Inflammatory macrophage treated with lipopolysaccharide for 1 hour (primary cell): ENCODE data around the gene ATP2A3.
A peak's percentile ranks its signal among the peaks of the same experiment; 100 is the strongest.

ENCODE experiments used
- DNase-seq, 2 donors: peaks; one replicate each; pipeline ENCODE4 v3.0.0-alpha.2; 2020 to 2022

Gene ATP2A3

GRCh38 chr17:3990386-3991127, 26.3 kb upstream of the ATP2A3 start:
- DNase-seq, result no peak

DNA sequence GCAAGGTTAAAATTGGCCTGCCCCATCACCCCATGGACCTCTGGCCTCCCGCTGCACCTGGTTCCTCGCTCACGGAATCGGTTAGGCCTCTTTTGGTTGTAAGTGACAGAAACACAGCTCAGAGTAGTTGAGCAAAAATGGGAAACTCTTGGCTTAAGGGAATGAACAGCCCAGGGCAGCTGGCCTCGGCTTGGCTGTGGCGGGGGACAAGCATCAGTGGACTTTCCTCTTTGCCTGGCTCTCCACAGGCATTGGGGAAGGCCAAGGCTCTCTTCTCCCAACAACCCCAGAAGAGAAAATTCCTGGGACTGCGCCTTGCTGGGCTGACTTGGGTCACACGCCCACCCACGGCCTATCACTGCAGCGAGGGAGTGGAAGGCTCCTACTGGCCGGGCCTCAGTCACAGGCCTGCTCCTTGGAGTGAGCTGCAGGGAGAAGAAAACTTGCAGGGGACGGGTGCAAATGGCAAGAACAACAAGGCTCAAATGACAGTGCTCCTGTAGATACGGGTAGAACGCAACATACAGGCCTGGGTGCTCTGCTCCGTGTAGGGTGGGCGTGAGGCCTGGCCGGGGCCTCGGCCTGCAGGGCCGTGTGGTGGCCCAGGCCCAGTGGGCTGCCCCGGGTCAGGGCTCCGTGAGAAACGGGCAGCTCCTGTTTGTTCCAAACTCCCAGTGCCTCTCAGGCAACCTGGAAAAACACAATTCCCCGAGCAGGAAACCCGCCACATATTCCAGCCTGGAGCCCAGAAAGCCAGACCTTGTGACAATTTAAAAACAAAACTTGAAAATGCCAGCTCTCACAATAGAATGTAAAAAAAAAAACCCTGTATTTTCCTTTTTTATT, 25.0 kb upstream of the ATP2A3 start:
- no peak for DNase-seq

- DNase-seq, result no peak
These were observed 24.2 kb upstream of the ATP2A3 start for GRCh38 chr17:3988297-3989040.

DNA sequence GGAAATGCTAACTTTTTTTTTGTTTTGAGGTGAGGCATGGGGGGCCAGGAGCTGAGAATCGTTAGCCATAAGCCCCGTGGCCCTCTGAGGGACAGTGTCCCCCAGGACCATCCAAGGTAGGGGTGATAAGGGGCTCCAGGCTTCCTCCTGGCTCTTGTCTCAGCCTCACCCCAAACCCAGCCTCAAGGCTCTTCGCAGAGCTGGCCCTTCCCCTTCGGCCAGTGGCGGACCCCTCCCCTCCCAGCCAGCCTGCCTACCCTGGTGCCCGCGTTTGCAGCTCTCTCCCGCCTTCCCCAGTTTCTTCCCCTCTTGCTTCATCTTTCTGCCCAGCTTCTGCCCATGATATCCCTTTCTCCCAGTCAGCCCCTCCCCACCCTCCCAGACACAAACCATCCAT, 22.7 kb upstream of the ATP2A3 start:
- no peak for DNase-seq

GRCh38 chr17:3986270-3986938, 22.2 kb upstream of the ATP2A3 start:
- no peak for DNase-seq

GRCh38 chr17:3985846-3986245, 21.6 kb upstream of the ATP2A3 start:
- no peak for DNase-seq

DNA sequence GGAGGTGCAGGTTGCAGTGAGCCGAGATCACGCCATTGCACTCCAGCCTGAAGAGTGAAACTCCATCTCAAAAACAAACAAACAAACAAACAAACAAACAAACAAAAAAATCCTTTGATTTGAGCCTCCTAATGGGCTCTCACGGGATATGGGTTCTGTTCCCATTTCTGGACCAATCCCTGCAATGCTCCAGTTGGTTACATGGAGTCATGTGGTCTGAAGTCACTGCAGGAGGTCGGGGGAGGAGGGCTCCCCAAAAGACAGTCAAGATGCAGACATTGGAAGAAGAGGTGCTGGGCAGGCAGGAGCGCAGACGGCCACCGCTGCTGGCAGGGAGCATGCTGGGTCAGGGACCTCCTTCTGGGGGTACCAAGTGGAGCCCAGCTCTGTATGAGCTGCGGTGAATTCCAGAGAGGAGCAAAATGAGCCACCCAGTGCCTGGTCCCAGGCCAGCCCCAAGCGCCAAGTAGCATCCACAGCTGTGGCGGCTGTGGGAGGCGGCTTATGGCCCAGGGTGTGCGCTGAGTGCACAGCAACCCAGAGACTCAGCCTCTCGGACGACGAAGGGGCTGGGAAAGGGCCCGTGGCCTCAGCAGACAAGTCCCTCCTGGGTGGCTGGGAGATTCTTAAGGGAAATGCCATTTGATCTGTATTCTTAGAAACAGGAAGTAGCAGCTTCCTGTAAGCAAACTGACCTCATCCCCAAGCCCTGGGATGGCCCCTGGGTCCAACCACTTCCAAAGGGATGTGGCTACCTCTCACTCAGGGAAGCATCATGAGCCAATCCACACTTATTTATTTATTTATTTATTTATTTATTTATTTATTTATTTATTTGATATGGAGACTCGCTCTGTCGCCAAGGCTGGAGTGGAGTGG, 19.6 kb upstream of the ATP2A3 start:
- peak; percentile 88 to 93 for DNase-seq

DNA sequence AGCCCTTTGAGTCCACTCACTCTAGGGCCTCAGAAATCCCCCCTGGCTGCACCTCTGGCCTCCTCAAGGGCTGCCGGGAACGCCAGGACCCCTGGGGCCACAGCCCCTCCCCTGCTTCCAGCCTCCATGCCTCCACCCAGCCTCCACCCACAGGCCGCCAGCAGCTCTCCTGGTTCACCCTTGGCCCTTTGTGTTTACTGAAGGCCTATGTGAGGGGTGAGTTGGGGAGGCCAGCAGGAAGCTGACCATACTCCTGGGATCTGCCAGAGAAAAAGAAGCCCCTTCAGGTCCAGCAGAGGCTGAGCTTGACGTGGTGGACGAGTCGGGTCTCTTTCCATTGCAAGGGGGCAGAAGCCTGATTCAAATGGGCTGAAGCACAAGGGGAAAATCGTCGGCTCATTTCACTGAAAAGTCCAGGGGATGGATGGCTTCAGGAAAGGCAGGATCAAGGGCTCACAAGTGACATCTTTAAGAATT, 18.3 kb upstream of the ATP2A3 start:
- no peak for DNase-seq

GRCh38 chr17:3982113-3982512, 17.9 kb upstream of the ATP2A3 start:
- no peak for DNase-seq

DNA sequence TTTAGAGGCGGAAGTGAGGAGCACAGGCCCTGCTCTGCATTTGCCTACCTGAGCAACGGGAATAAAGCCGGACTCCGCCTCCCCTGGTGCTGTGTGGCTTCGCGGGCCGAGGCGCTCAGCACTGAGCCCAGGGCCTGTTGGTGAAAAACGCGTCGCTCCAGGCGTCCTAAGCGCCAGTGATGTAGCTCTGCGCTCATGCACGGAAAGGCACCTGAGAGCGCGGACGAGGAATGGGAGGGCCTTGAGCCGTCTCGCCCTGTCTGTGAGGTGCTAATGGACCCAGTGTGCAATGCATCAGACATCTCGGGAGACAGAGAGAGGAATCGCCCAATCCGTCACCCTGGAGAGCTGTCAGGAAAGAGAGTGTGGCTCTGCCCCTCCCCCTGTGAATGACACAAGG, 17.2 kb upstream of the ATP2A3 start:
- DNase-seq, result no peak

DNA sequence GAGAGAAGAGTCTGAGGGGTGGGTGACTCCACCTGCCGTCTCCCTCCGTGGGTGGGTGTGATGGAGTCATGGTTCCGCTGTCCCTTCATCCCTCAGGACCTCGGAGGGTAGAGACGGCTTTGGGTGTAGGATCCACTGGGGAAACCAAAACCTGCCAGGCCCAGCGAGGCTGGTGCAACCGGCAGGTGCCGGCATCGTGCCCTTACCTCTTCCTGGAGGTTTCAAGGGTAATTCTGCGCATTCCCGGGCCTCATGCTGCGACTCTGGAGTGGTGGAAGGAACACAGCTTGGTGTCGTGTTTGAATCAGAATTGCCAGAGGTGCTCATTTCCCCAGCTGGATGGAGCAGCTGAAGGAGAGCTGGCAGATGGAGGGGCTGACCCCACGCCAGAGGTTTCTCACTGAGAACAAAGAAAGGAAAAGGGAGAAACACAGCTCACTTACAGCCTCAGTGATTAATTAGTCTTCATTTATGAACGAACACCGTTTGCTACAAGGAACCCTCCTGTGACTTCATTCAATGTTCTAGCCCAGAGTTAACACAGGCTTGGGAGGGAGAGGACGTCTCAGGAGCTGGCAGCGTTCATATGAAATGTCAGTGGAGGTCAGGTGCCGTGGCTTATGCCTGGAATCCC, 16.3 kb upstream of the ATP2A3 start:
- DNase-seq, result no peak

- DNase-seq, result peak in 1 of 2 donors; percentile 25
These were observed 15.0 kb upstream of the ATP2A3 start for GRCh38 chr17:3979290-3979611.

DNA sequence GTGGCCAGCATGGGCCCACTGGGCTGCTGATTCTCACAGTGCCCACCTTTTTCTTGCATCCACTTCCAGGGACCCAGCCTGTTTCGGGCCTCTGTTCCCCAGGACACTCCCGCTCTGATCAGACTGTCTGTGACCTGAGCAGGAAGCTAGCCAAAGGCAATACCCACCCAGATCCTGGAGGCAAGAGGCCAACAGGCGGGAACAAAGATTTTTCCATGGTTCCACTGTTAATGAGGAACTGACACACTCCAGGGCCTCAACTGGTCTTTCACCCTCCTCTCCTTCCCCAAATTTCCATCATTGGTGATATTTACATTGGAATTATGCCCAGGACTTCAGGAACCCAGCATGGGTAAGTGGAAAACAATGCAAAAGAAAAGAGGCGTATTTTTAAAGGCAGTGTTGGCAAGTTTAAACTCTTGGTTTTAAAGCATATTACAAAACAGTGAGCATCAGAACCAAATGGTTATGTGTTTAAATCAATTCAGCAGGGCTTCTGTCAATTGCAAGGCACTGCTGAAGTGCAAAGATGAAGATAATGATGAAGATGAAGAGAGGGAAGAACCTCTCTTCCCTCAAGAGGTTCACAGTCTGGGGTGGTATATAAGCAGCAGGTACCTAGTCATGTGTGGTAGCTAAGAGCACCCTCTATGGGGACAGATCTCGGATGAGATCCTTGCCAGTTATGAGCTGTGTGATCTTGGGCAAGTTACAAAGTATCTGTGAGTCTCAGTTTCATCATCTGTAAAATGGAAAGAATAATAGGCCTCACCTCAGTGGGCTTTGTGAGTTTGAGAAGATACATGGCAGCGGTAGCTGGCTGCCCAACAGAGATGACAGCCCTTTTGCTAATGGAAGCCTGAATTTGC, 14.4 kb upstream of the ATP2A3 start:
- DNase-seq, result no peak

DNA sequence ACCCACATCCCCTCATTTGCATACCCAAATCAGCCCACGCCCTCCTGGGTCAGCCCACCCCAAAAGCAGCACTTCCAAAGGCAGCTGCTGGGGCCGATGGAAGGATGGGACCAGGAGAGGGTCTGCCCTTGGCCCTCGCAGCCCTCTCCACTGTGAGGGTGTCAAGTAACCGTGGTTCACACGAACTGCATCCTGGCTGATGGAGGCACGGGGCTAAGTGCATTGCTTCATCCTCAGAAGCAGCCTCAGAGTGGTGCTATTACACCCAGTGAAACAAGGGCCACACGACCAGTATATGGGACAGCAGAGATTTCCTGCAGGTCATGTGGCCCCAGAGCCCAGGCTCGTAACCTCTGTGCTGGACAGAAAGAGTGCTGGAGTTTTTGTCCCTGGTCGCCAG, 13.2 kb upstream of the ATP2A3 start:
- no peak for DNase-seq

GRCh38 chr17:3976675-3977171, 12.5 kb upstream of the ATP2A3 start:
- DNase-seq, result no peak

- DNase-seq, result no peak
These were observed 10.7 kb upstream of the ATP2A3 start for GRCh38 chr17:3974980-3975379.

DNA sequence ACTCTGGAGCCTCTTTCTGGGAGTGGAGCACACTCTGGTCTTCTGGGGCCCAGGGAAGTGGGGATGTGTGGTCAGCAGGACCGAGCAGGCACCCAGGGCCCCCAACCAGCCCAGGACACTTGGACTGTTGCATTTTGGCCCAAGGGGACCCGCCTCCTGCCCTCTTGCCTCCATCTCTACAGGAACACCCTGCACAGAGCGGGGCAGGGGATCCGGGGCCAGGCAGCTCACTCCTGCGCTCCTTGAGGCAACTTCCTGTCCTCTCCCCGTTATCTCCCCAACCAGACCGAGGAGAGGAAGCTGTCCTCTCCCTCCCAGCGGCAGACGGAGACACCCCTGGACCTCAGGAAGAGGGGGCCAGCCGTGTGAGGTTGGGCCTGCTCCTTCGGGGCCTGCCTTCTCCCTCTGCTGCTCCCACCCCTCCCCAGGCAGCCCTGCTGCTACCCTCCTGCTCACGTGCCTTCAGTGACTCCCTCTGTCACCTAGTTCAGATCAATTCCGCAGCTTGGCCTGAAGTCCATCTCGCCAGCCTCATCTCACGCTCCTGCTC, 10.0 kb upstream of the ATP2A3 start:
- peak in 1 of 2 donors; percentile 23 for DNase-seq

GRCh38 chr17:3973495-3974137, 9.4 kb upstream of the ATP2A3 start:
- no peak for DNase-seq

DNA sequence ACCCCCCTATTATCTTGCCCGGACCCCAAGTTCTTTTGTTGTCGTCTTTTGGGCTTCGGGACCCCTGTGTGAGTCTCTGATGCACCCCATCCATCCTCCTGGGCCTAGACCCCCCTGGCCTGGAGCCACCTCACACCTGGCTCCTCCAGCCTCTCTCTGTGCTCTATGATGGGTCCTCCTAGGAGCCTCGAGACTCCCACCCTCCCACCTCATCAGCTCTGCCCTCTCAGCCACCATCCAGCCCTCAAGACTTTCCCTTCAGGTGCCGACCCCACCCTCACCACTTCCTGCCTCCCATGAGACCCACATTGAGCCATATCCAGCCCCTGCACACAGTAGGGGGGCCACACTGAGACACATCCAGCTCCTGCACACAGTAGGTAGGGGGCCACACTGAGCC, 8.7 kb upstream of the ATP2A3 start:
- DNase-seq, result no peak
